Fibroblast of lung (primary cell): Measurements from ENCODE around the gene SMG6. TPM values are rescaled to one million over a fixed set of nuclear protein-coding genes. Genes with fewer than 3 reads are reported as not detected.

Experiments used
- DNase-seq, 2 donors: peaks; one replicate each; pipeline versions ENCODE4 v3.0.0 to v3.0.0-alpha.2; 2010; ENCODE audit warnings: low read depth in 2 of 2
- H2AFZ ChIP-seq: 2 replicates; pipeline ENCODE4 v1.5.1; 2012; ENCODE audit warnings: low read length, control low read depth, inconsistent platforms
- H3K27ac ChIP-seq: 2 replicates; pipeline ENCODE4 v1.5.1; 2011; ENCODE audit warnings: low read length, control low read depth; ENCODE audit not compliant: insufficient read depth
- H3K27me3 ChIP-seq: 2 replicates; pipeline ENCODE4 v1.5.1; 2011; ENCODE audit warnings: mild to moderate bottlenecking, low read length; ENCODE audit not compliant: control insufficient read depth, insufficient read depth
- H3K36me3 ChIP-seq: 2 replicates; pipeline ENCODE4 v1.5.1; 2011; ENCODE audit warnings: low read length; ENCODE audit not compliant: control insufficient read depth, insufficient read depth
- H3K4me1 ChIP-seq: 2 replicates; pipeline ENCODE4 v1.5.1; 2011; ENCODE audit warnings: low read length; ENCODE audit not compliant: control insufficient read depth, insufficient read depth; ENCODE audit errors: extremely low read depth
- H3K4me2 ChIP-seq: 2 replicates; pipeline ENCODE4 v1.5.1; 2011; ENCODE audit warnings: low read length, control low read depth; ENCODE audit not compliant: insufficient read depth; ENCODE audit errors: extremely low read depth
- H3K4me3 ChIP-seq, 4 experiments: fragments of 200-600 bp in 1 of 4; sonication (generic) in 1 of 4; replicated peaks in 1 of 4; 2 replicates each; pipeline ENCODE4 v1.5.1; 2011 to 2016; ENCODE audit warnings: low read length in 4 of 4, low read depth in 3 of 4, mild to moderate bottlenecking in 3 of 4, control low read depth in 2 of 4, inconsistent platforms in 1 of 4, mixed read lengths in 1 of 4; ENCODE audit not compliant: insufficient read depth in 1 of 4; ENCODE audit errors: control extremely low read depth in 1 of 4
- H3K79me2 ChIP-seq: 2 replicates; pipeline ENCODE4 v1.5.1; 2012; ENCODE audit warnings: mild to moderate bottlenecking, low read length, inconsistent platforms; ENCODE audit not compliant: control insufficient read depth, insufficient read depth
- H3K9ac ChIP-seq: 2 replicates; pipeline ENCODE4 v1.5.1; 2011; ENCODE audit warnings: mild to moderate bottlenecking, low read length, control low read depth; ENCODE audit not compliant: insufficient read depth
- H3K9me3 ChIP-seq: 2 replicates; pipeline ENCODE4 v1.5.1; 2012; ENCODE audit warnings: low read depth, low read length; ENCODE audit not compliant: control insufficient read depth, insufficient read depth
- H4K20me1 ChIP-seq: 2 replicates; pipeline ENCODE4 v1.5.1; 2011; ENCODE audit warnings: low read length; ENCODE audit not compliant: control insufficient read depth, insufficient read depth; ENCODE audit errors: extremely low read depth
- CTCF ChIP-seq, 2 donors: IDR thresholded peaks in 1 of 2; conservative IDR thresholded peaks in 1 of 2; 1 replicate in 1 of 2; 2 replicates in 1 of 2; pipeline ENCODE4 v1.5.1; 2011 to 2012; ENCODE audit warnings: low read length in 2 of 2, control low read depth in 1 of 2, inconsistent platforms in 1 of 2, low read depth in 1 of 2, mild to moderate bottlenecking in 1 of 2
- EZH2 ChIP-seq: IDR thresholded peaks from 2 replicates; pipeline ENCODE4 v1.5.1; 2012; ENCODE audit warnings: low read length, control low read depth, mild to moderate bottlenecking; ENCODE audit errors: missing control alignments
- polyA plus RNA-seq, 2 donors: library from polyadenylated mRNA; depleted of rRNA in 1 of 2; stranded (reverse) in 1 of 2; unstranded in 1 of 2; fragments of >200 nt; gene quantifications; 2 replicates each; pipeline ENCODE4 v1.2.1, GENCODE V29; 2011 to 2012; ENCODE audit warnings: missing spikeins in 1 of 2
- total RNA-seq: library from RNA; depleted of rRNA; stranded (reverse); fragments of >200 nt; gene quantifications from 2 replicates; pipeline ENCODE4 v1.2.1, GENCODE V29; 2014

The SMG6 gene
- total and polyA plus RNA-seq, 2 donors (not counting 1 experiment from before 2014, with no cell fraction given) = 14.7 to 29.9 TPM

- Histone ChIP-seq H2AFZ (no peak overlapping the region), H3K36me3 (peaks cover 30% of the 10 kb centered on the region), H3K4me3 (no peak overlapping the region), H3K79me2 (peaks cover 46% of the 10 kb centered on the region), H3K4me2 (peak overlapping the region; percentile 29), H3K4me1 (peaks cover 80% of the 10 kb centered on the region), H3K27me3 (no peaks in the 10 kb centered on the region), H3K9me3 (no peaks in the 10 kb centered on the region), H3K27ac (peak overlapping the region; percentile 85), H4K20me1 (no peaks in the 10 kb centered on the region), H3K9ac (peak overlapping the region; percentile 26)
- peak; percentile 39 to 69 for DNase-seq
- TF ChIP-seq CTCF (conservative IDR thresholded peaks at IDR 0.05 in 1 of 2, IDR thresholded peaks at IDR 0.05 in 1 of 2; ENCODE audit: low read depth in 1 of 2, low read length in 2 of 2) = no peak
- no peak for TF ChIP-seq EZH2
These were observed 240.9 kb downstream of the SMG6 start for GRCh38 chr17:2062571-2063183.

- DNase-seq = peak in 1 of 2 donors; percentile 17
- no peak overlapping the region for H2AFZ ChIP-seq
- peak overlapping the region; percentile 85 for H3K27ac ChIP-seq
- H4K20me1 ChIP-seq = no peaks in the 10 kb centered on the region
- H3K36me3 ChIP-seq = peaks cover 38% of the 10 kb centered on the region
- no peak overlapping the region for H3K4me3 ChIP-seq
- H3K79me2 ChIP-seq = peaks cover 58% of the 10 kb centered on the region
- peak overlapping the region; percentile 32 for H3K9ac ChIP-seq
- no peak for TF ChIP-seq CTCF (conservative IDR thresholded peaks at IDR 0.05 in 1 of 2, IDR thresholded peaks at IDR 0.05 in 1 of 2; ENCODE audit: low read depth in 1 of 2, low read length in 2 of 2)
- TF ChIP-seq EZH2 = no peak
- no peaks in the 10 kb centered on the region for H3K27me3 ChIP-seq
- H3K4me2 ChIP-seq = no peak overlapping the region
- peaks cover 68% of the 10 kb centered on the region for H3K4me1 ChIP-seq
- H3K9me3 ChIP-seq = no peaks in the 10 kb centered on the region
These were observed 242.1 kb downstream of the SMG6 start for GRCh38 chr17:2061441-2061958.

- Histone ChIP-seq H3K36me3 (peaks cover 40% of the 10 kb centered on the region), H3K4me1 (peaks cover 62% of the 10 kb centered on the region), H2AFZ (no peak overlapping the region), H3K9me3 (no peaks in the 10 kb centered on the region), H3K9ac (peak overlapping the region; percentile 46), H3K27me3 (no peaks in the 10 kb centered on the region), H3K27ac (peak overlapping the region; percentile 85), H3K4me3 (peak overlapping the region in 1 of 4 experiments; percentile 6), H3K79me2 (peaks cover 64% of the 10 kb centered on the region), H4K20me1 (no peaks in the 10 kb centered on the region), H3K4me2 (no peak overlapping the region)
- peak; percentile 31 to 36 for DNase-seq
- no peak for TF ChIP-seq EZH2
- no peak for TF ChIP-seq CTCF (conservative IDR thresholded peaks at IDR 0.05 in 1 of 2, IDR thresholded peaks at IDR 0.05 in 1 of 2; ENCODE audit: low read depth in 1 of 2, low read length in 2 of 2)
These were observed 242.7 kb downstream of the SMG6 start for GRCh38 chr17:2060681-2061440.
